CD4-positive, alpha-beta T cell (primary cell): ENCODE data around the gene FLRT1. TPM values are rescaled to one million over a fixed set of nuclear protein-coding genes. Genes with fewer than 3 reads are reported as not detected.

ENCODE experiments used
- ATAC-seq: fragments of 200-7000 bp; cut with Tn5 transposase; one replicate; pipeline ENCODE4 v1.10.0; 2022; ENCODE audit warnings: mild to moderate bottlenecking; ENCODE audit not compliant: poor library complexity
- CTCF ChIA-PET: fragments of 350-600 bp; sonication (Branson Sonifier 250); formaldehyde crosslinking; loops from one replicate; lab custom pipeline; 2021; ENCODE audit warnings: antibody characterized with exemption, inconsistent platforms; lab: Charles Lee
- POLR2A ChIA-PET: fragments of 350-600 bp; sonication (Branson Sonifier 250); formaldehyde crosslinking; loops from one replicate; lab custom pipeline; 2021; ENCODE audit warnings: antibody characterized with exemption, inconsistent platforms; lab: Charles Lee
- DNase-seq, 14 experiments: peaks; one replicate each; pipeline ENCODE4 v3.0.0-alpha.2; 2013 to 2020; ENCODE audit warnings: mixed read lengths in 2 of 14
- H3K27ac ChIP-seq, 2 donors: one replicate each; pipeline versions ENCODE4 v1.5.1 to v1.7.0; 2013; ENCODE audit warnings: low read length in 2 of 2, low read depth in 1 of 2, mild to moderate bottlenecking in 1 of 2
- H3K27me3 ChIP-seq, 2 experiments: 1 replicate in 1 of 2; 2 replicates in 1 of 2; pipeline versions ENCODE4 v1.6.1 to v1.7.0; 2013; ENCODE audit warnings: low read length in 2 of 2, control low read depth in 1 of 2, mild to moderate bottlenecking in 1 of 2, moderate library complexity in 1 of 2; ENCODE audit not compliant: insufficient read depth in 2 of 2, control insufficient read depth in 1 of 2
- H3K36me3 ChIP-seq: one replicate; pipeline ENCODE4 v1.6.1; 2013; ENCODE audit warnings: low read length, control low read depth; ENCODE audit not compliant: insufficient read depth
- H3K4me1 ChIP-seq: one replicate; pipeline ENCODE4 v1.6.1; 2013; ENCODE audit warnings: low read length, control low read depth; ENCODE audit not compliant: insufficient read depth
- H3K4me3 ChIP-seq: one replicate; pipeline ENCODE4 v1.5.1; 2013; ENCODE audit warnings: mild to moderate bottlenecking, low read length, moderate library complexity
- H3K9me3 ChIP-seq, 2 experiments: 1 replicate in 1 of 2; 2 replicates in 1 of 2; pipeline versions ENCODE4 v1.6.1 to v1.7.0; 2013; ENCODE audit warnings: low read length in 2 of 2, mild to moderate bottlenecking in 2 of 2, control low read depth in 1 of 2, moderate library complexity in 1 of 2; ENCODE audit not compliant: control insufficient read depth in 1 of 2, insufficient read depth in 1 of 2
- H3K27ac Mint-ChIP-seq: one replicate; pipeline ENCODE4 v1.8.0; 2020; ENCODE audit warnings: mixed read lengths
- H3K27me3 Mint-ChIP-seq: one replicate; pipeline ENCODE4 v1.8.0; 2021; ENCODE audit warnings: mixed read lengths
- H3K36me3 Mint-ChIP-seq: one replicate; pipeline ENCODE4 v1.8.0; 2021; ENCODE audit warnings: low read depth, mixed read lengths
- H3K4me1 Mint-ChIP-seq: one replicate; pipeline ENCODE4 v1.8.0; 2021; ENCODE audit warnings: low read depth, mixed read lengths
- H3K4me3 Mint-ChIP-seq: one replicate; pipeline ENCODE4 v1.8.0; 2020; ENCODE audit warnings: mild to moderate bottlenecking, mixed read lengths
- H3K9me3 Mint-ChIP-seq: one replicate; pipeline ENCODE4 v1.8.0; 2020; ENCODE audit warnings: mixed read lengths
- CTCF ChIP-seq: fragments of 200-600 bp; IDR thresholded peaks from one replicate; pipeline ENCODE4 v1.8.0; 2022; ENCODE audit warnings: antibody characterized with exemption, mild to moderate bottlenecking
- intact Hi-C, 2 experiments: fragments of 100-400 bp; cut with DNase I in 1 of 2; cut with micrococcal nuclease in 1 of 2; formaldehyde crosslinking; loops; one replicate each; pipeline versions ENCODE4 v1.15.1 to v1.9.0; 2023 to 2025; cut with DNase I, micrococcal nuclease
- polyA plus RNA-seq, 2 donors: library from polyadenylated mRNA; unstranded; fragments of 120-200 nt; gene quantifications; one replicate each; pipeline ENCODE4 v1.2.1, GENCODE V29; 2013
- total RNA-seq, 174 experiments: library from RNA in 2 of 174; stranded (reverse) in 2 of 174; gene quantifications; one replicate each; pipeline ENCODE4 v1.2.3 and lab custom pipeline; 2021 to 2026

FLRT1 gene
- total RNA-seq = not detected
- 0.13 TPM for polyA plus RNA-seq (2013, experiment 1 of 2)
- 0.23 TPM for polyA plus RNA-seq (2013, experiment 2 of 2)
- total RNA-seq (lab: John Stamatoyannopoulos, UW) = 0 to 0.34 (median 0) reads per million in 172 experiments

- H3K27ac Mint-ChIP-seq = no peak within 1 kb of the TSS
- CTCF ChIA-PET = no interaction called here
- DNase-seq = no peak
Observed at GRCh38 chr11:64035576-64035975, at the start of gene FLRT1. Gene FLRT1, plus strand, starts transcription at chr11:64035931. Its CDS starts 80,337 bp downstream, at chr11:64116268.

GRCh38 chr11:63986156-63986931 is 49.4 kb upstream of the FLRT1 start, which contains the start of gene OTUB1:
Gene OTUB1, plus strand, starts transcription at chr11:63986438. Its CDS starts 19 bp downstream, at chr11:63986457.
- no peaks in the 10 kb centered on the region for H3K9me3 ChIP-seq
- Mint-ChIP-seq H3K36me3 (peaks cover 43% of the 10 kb centered on the region), H3K27ac (peak within 1 kb of the TSS; percentile 96), H3K4me3 (peak within 1 kb of the TSS; percentile 96), H3K27me3 (no peaks in the 10 kb centered on the region), H3K4me1 (peaks cover 27% of the 10 kb centered on the region), H3K9me3 (no peaks in the 10 kb centered on the region)
- ChIA-PET POLR2A (interaction anchor here (1.0 to 1.9 kb wide), 9 partner anchors 12 to 331 kb away, joined by 3 to 15 read pairs (median 5); partner anchors contain the start of genes COX8A, MARK2, PPP1R14B and PRDX5), CTCF (interaction anchor here (1.3 kb wide), 1 partner anchor 14 kb away, joined by 7 read pairs; no protein-coding TSS in a partner anchor)
- peaks cover 35% of the 10 kb centered on the region for H3K36me3 ChIP-seq
- H3K27me3 ChIP-seq = no peaks in the 10 kb centered on the region
- peak; percentile 89 for ATAC-seq
- peak within 1 kb of the TSS; percentile 80 for H3K4me3 ChIP-seq
- H3K4me1 ChIP-seq = peaks cover 29% of the 10 kb centered on the region
- H3K27ac ChIP-seq = peak within 1 kb of the TSS; percentile 68 to 89
- no peak for TF ChIP-seq CTCF
- intact Hi-C loops = loop anchor here (1.0 to 5.0 kb wide), 2 partner anchors 12 to 149 kb away; partner anchors contain the start of genes COX8A (in 2 of the 2) and MARK2 (in 1 of the 2)
- peak; percentile 72 to 93 (median 83) for DNase-seq

More at GRCh38 chr11:64035576-64035975, at the start of gene FLRT1:
- intact Hi-C loops = no loop called here
- Mint-ChIP-seq H3K27me3 (peaks cover 46% of the 10 kb centered on the region), H3K36me3 (no peaks in the 10 kb centered on the region), H3K4me1 (peaks cover 6% of the 10 kb centered on the region), H3K9me3 (no peaks in the 10 kb centered on the region), H3K4me3 (peak within 1 kb of the TSS; percentile 25)
- Histone ChIP-seq H3K27ac (no peak within 1 kb of the TSS), H3K9me3 (peaks cover 0 to 14% of the 10 kb centered on the region in 2 experiments), H3K4me1 (peaks cover 17% of the 10 kb centered on the region), H3K36me3 (no peaks in the 10 kb centered on the region), H3K4me3 (no peak within 1 kb of the TSS), H3K27me3 (peaks cover 36 to 53% of the 10 kb centered on the region in 2 experiments)
- no peak for TF ChIP-seq CTCF
- ATAC-seq = no peak
- POLR2A ChIA-PET = no interaction called here

- Mint-ChIP-seq H3K9me3 (no peaks in the 10 kb centered on the region), H3K36me3 (peaks cover 50% of the 10 kb centered on the region), H3K27ac (peak overlapping the region; percentile 59), H3K4me1 (peaks cover 31% of the 10 kb centered on the region), H3K4me3 (peak overlapping the region; percentile 80), H3K27me3 (no peaks in the 10 kb centered on the region)
- no peaks in the 10 kb centered on the region for H3K27me3 ChIP-seq
- ATAC-seq (no peak), DNase-seq (peak in 1 of 14 experiments; percentile 23)
- peak overlapping the region; percentile 80 for H3K4me3 ChIP-seq
- ChIA-PET CTCF (no interaction called here), POLR2A (interaction anchor here (1.0 to 1.9 kb wide), 5 partner anchors 12 to 199 kb away, joined by 3 to 15 read pairs (median 4); partner anchors contain the start of genes COX8A, MARK2 and STIP1)
- no peak for TF ChIP-seq CTCF
- peaks cover 29% of the 10 kb centered on the region for H3K4me1 ChIP-seq
- peak overlapping the region in 1 of 2 donors; percentile 68 for H3K27ac ChIP-seq
- H3K36me3 ChIP-seq = peaks cover 37% of the 10 kb centered on the region
- H3K9me3 ChIP-seq = no peaks in the 10 kb centered on the region
- intact Hi-C loops = loop anchor here (1.0 to 5.0 kb wide), 2 partner anchors 13 to 150 kb away; partner anchors contain the start of genes COX8A (in 2 of the 2) and MARK2 (in 1 of the 2)
Observed at GRCh38 chr11:63986932-63987513, 48.7 kb upstream of the FLRT1 start.
